Heart right ventricle (tissue), 16 donors: ENCODE measurements around the gene EXD3. TPM values are rescaled to one million over a fixed set of nuclear protein-coding genes. Genes with fewer than 3 reads are reported as not detected.
A peak's percentile ranks its signal among the peaks of the same experiment; 100 is the strongest.
"Not testable (repeated sequence)": the region's sequence is repeated elsewhere in the genome, so short reads cannot be mapped to it uniquely, and the experiment has no call there.

Source experiments
- ATAC-seq, 8 donors: fragments of 200-7000 bp; cut with Tn5 transposase; one replicate each; pipeline ENCODE4 v1.9.1; 2020; ENCODE audit warnings: mild to moderate bottlenecking in 8 of 8, moderate library complexity in 8 of 8, moderate number of reproducible peaks in 1 of 8
- DNase-seq, 2 donors: peaks; one replicate each; pipeline ENCODE4 v3.0.0-alpha.2; 2020
- H3K27ac ChIP-seq, 10 donors: fragments of 200-600 bp; sonication (generic) in 2 of 10; one replicate each; pipeline versions ENCODE4 v1.5.0 to v1.8.0; 2020 to 2022; ENCODE audit warnings: mild to moderate bottlenecking in 3 of 10
- H3K27me3 ChIP-seq, 7 donors: fragments of 200-600 bp; one replicate each; pipeline ENCODE4 v1.8.0; 2021 to 2022; ENCODE audit warnings: mild to moderate bottlenecking in 2 of 7
- H3K36me3 ChIP-seq, 9 donors: fragments of 200-600 bp; sonication (generic) in 1 of 9; one replicate each; pipeline versions ENCODE4 v1.5.0 to v1.8.0; 2020 to 2022; ENCODE audit warnings: mild to moderate bottlenecking in 2 of 9
- H3K4me1 ChIP-seq, 9 donors: fragments of 200-600 bp; sonication (generic) in 1 of 9; one replicate each; pipeline versions ENCODE4 v1.5.0 to v1.8.0; 2020 to 2022; ENCODE audit warnings: mild to moderate bottlenecking in 4 of 9
- H3K4me3 ChIP-seq, 10 donors: fragments of 200-600 bp; sonication (generic) in 2 of 10; one replicate each; pipeline versions ENCODE4 v1.5.0 to v1.8.0; 2020 to 2022; ENCODE audit warnings: mild to moderate bottlenecking in 7 of 10, moderate library complexity in 2 of 10
- H3K9me3 ChIP-seq, 11 donors: fragments of 200-600 bp in 10 of 11; sonication (generic) in 2 of 11; one replicate each; pipeline versions ENCODE4 v1.5.0 to v1.8.0; 2013 to 2022; ENCODE audit warnings: mild to moderate bottlenecking in 2 of 11, control low read depth in 1 of 11, moderate library complexity in 1 of 11
- CTCF ChIP-seq, 9 donors: fragments of 200-600 bp; sonication (generic) in 2 of 9; IDR thresholded peaks; one replicate each; pipeline versions ENCODE4 v1.5.0 to v1.8.0; 2021 to 2022; ENCODE audit warnings: antibody characterized with exemption in 9 of 9, mild to moderate bottlenecking in 5 of 9, moderate library complexity in 1 of 9
- WGBS, 2 donors: extraction: QIAGEN DNeasy Blood & Tissue Kit; methylation state at CpG; one replicate each; pipeline ENCODE4 v1.1.7; 2013; ENCODE audit warnings: inconsistent platforms in 1 of 2; 5-methylcytosine and 5-hydroxymethylcytosine counted together
- intact Hi-C, 10 donors: fragments of 100-400 bp; cut with DNase I; formaldehyde crosslinking; loops; one replicate each; pipeline versions ENCODE4 v1.11.1 to v1.14.2; 2022
- microRNA-seq, 2 donors: library from miRNA; unstranded; fragments of <30 nt; microRNA quantifications; one replicate each; pipeline ENCODE4 v1.2.0, GENCODE V29; 2021
- polyA plus RNA-seq, 2 donors: library from polyadenylated mRNA; stranded (reverse); fragments of 200-250 nt; gene quantifications; one replicate each; pipeline ENCODE4 v1.2.3, GENCODE V29; 2013
- total RNA-seq, 10 donors: library from RNA; stranded (reverse); fragmentation: NEBNext Ultra II Directional in 3 of 10; extraction: Animal tissue kit (Norgen Biotek cat#: 25700) in 3 of 10; gene quantifications; one replicate each; pipeline versions ENCODE4 v1.2.1 to v1.2.4, GENCODE V29; 2021 to 2023
- donor health status: Arrhythmogenic right ventricular cardiomyopathy.
- donor health status: ischemic (EF 13 %, LVEDD 7.1; RV severe dilation, severe dysfunction).
- donor health status: healthy with polysubstance abuse.
- donor health status: DM: no; HTN: yes; CAD: no.
- donor health status: DM: no; HTN: no; CAD: no.
- donor health status: ischemic (EF 25% LVEDD 6.9; RV normal size, moderate dysfunction).
- donor health status: ischemic (EF 25% LVEDD 5.7; RV mildly dilated, moderate dysfunction).
- donor health status: healthy.
- donor health status: DM: yes; HTN: yes; CAD: no.
- donor health status: Ischemic cardiomyopathy.
- donor health status: ischemic (EF 35%, LVEDD 5.7; RV mildly dilated, moderate dysfunction).
- donor health status: nonischemic (EF 11% LVEDD 7.7; RV severe dilation, severe dysfunction).
- donor health status: DM: yes; HTN: yes; CAD: no.
- donor health status: PGD.
- donor health status: ischemic (EF 29% LVEDD 5.4; RV normal size, mild dysfunction).
- donor health status: nonischemic (EF 23%, LVEDD 6.1; RV moderate dilation, normal function).

Gene EXD3
- total and polyA plus RNA-seq, 12 donors: 5.8 to 33.0 (median 9.2) TPM

- Histone ChIP-seq H3K4me1 (peaks cover 0 to 27% (median 15%) of the 10 kb centered on the region in 9 donors), H3K9me3 (no peaks in the 10 kb centered on the region), H3K27me3 (no peaks in the 10 kb centered on the region), H3K4me3 (no peak overlapping the region), H3K36me3 (peaks cover 0 to 79% (median 31%) of the 10 kb centered on the region in 9 donors), H3K27ac (no peak overlapping the region)
- 82 to 89% methylated on average over 10 of the region's 10 CpGs for WGBS, 2 donors
- intact Hi-C loops: no loop called here
- ATAC-seq (peak in 1 of 8 donors; percentile 11), DNase-seq (peak in 1 of 2 donors; percentile 5)
- no peak for TF ChIP-seq CTCF (IDR thresholded peaks at IDR 0.05)
These were observed 159.5 kb downstream of the EXD3 start for GRCh38 chr9:137263506-137263905.

- TF ChIP-seq CTCF (IDR thresholded peaks at IDR 0.05): no peak
- Histone ChIP-seq H3K36me3 (peaks cover 0 to 79% (median 35%) of the 10 kb centered on the region in 9 donors), H3K4me3 (no peak overlapping the region), H3K4me1 (peaks cover 0 to 21% (median 9%) of the 10 kb centered on the region in 9 donors), H3K9me3 (no peaks in the 10 kb centered on the region), H3K27ac (no peak overlapping the region), H3K27me3 (no peaks in the 10 kb centered on the region)
- intact Hi-C loops: no loop called here
- 89 to 95% methylated on average over 24 of the region's 24 CpGs for WGBS, 2 donors
- peak in 1 of 2 donors; percentile 15 for DNase-seq
- peak in 2 of 8 donors; percentile 18 to 26 for ATAC-seq
These were observed 160.1 kb downstream of the EXD3 start for GRCh38 chr9:137262909-137263285.

- H3K36me3 ChIP-seq: peaks cover 0 to 79% (median 35%) of the 10 kb centered on the region in 9 donors
- not testable (repeated sequence) for H3K27me3 ChIP-seq
These were observed 160.6 kb downstream of the EXD3 start for GRCh38 chr9:137262173-137262908.

More at GRCh38 chr9:137262173-137262908, 160.6 kb downstream of the EXD3 start:
- peaks cover 0 to 15% (median 4%) of the 10 kb centered on the region in 9 donors for H3K4me1 ChIP-seq
- H3K9me3 ChIP-seq, intact Hi-C loops, H3K27ac ChIP-seq, H3K4me3 ChIP-seq, ATAC-seq: not testable (repeated sequence)
- peak; percentile 19 to 62 (median 57) for TF ChIP-seq CTCF (IDR thresholded peaks at IDR 0.05)
- WGBS, 2 donors: 30 to 31% methylated on average over 14 to 15 of the region's 15 CpGs
- DNase-seq: peak in 1 of 2 donors; percentile 45

Small RNAs within 50 kb of the gene (microRNA-seq; reads per million reads assigned to microRNA genes)
- 0 to 0.60 reads per million in 2 donors for gene MIR7114

Other genes starting within 250 kb of the EXD3 start
- gene ANAPC2, start 234.6 kb downstream of the EXD3 start, total RNA-seq: 10 to 100 TPM; 24.6 to 44.8 (median 27.7) TPM
- gene ANAPC2, start 234.6 kb downstream of the EXD3 start, polyA plus RNA-seq: 10 to 100 TPM; 23.7 to 69.6 TPM
- 10 to 100 TPM; 47.3 to 73.5 (median 56.7) TPM for gene SSNA1, start 234.5 kb downstream of the EXD3 start, total RNA-seq
- gene SSNA1, start 234.5 kb downstream of the EXD3 start, polyA plus RNA-seq: 100 to 1,000 TPM; 146 to 168 TPM
- gene TPRN, start 222.4 kb downstream of the EXD3 start, total RNA-seq: 10 to 100 TPM; 10.2 to 31.5 (median 21.7) TPM
- gene TPRN, start 222.4 kb downstream of the EXD3 start, polyA plus RNA-seq: 10 to 100 TPM; 12.0 to 14.5 TPM
- gene TMEM203, start 217.5 kb downstream of the EXD3 start, total RNA-seq: 10 to 100 TPM; 36.4 to 46.2 (median 41.7) TPM
- 10 to 100 TPM; 39.4 to 51.2 TPM for gene TMEM203, start 217.5 kb downstream of the EXD3 start, polyA plus RNA-seq
- 10 to 100 TPM in 1 of 10 donors, 1 to 10 TPM in 9; 4.6 to 10.1 (median 5.4) TPM for gene NDOR1, start 217.5 kb downstream of the EXD3 start, total RNA-seq
- gene NDOR1, start 217.5 kb downstream of the EXD3 start, polyA plus RNA-seq: 10 to 100 TPM in 1 of 2 donors, 1 to 10 TPM in 1; 6.5 to 10.6 TPM
- gene RNF208, start 200.9 kb downstream of the EXD3 start, total RNA-seq: 10 to 100 TPM; 20.7 to 34.5 (median 24.1) TPM
- 10 to 100 TPM; 14.2 to 83.8 TPM for gene RNF208, start 200.9 kb downstream of the EXD3 start, polyA plus RNA-seq
- under 1 TPM in 6 of 10 donors, not detected in 4; 0.21 to 0.71 (median 0.37) TPM for gene CYSRT1, start 198.0 kb downstream of the EXD3 start, total RNA-seq
- gene CYSRT1, start 198.0 kb downstream of the EXD3 start, polyA plus RNA-seq: under 1 TPM; 0.19 to 0.59 TPM
- gene RNF224, start 195.7 kb downstream of the EXD3 start, total RNA-seq: under 1 TPM in 1 of 10 donors, not detected in 9; 0.14 TPM
- not detected for gene RNF224, start 195.7 kb downstream of the EXD3 start, polyA plus RNA-seq
- not detected for gene SLC34A3, start 192.3 kb downstream of the EXD3 start, total RNA-seq
- gene SLC34A3, start 192.3 kb downstream of the EXD3 start, polyA plus RNA-seq: not detected
- gene TUBB4B, start 181.9 kb downstream of the EXD3 start, total RNA-seq: 100 to 1,000 TPM; 211 to 495 (median 330) TPM
- 100 to 1,000 TPM; 522 to 992 TPM for gene TUBB4B, start 181.9 kb downstream of the EXD3 start, polyA plus RNA-seq
- gene STPG3, start 171.9 kb downstream of the EXD3 start, total RNA-seq: under 1 TPM in 3 of 10 donors, not detected in 7; 0.24 to 0.32 (median 0.32) TPM
- under 1 TPM in 1 of 2 donors, not detected in 1; 0.44 TPM for gene STPG3, start 171.9 kb downstream of the EXD3 start, polyA plus RNA-seq
- 10 to 100 TPM; 31.6 to 47.1 (median 39.2) TPM for gene NELFB, start 167.8 kb downstream of the EXD3 start, total RNA-seq
- 10 to 100 TPM; 31.5 to 52.9 TPM for gene NELFB, start 167.8 kb downstream of the EXD3 start, polyA plus RNA-seq
- gene TOR4A, start 145.4 kb downstream of the EXD3 start, total RNA-seq: 10 to 100 TPM; 15.2 to 21.5 (median 16.8) TPM
- 10 to 100 TPM in 1 of 2 donors, 1 to 10 TPM in 1; 4.7 to 11.5 TPM for gene TOR4A, start 145.4 kb downstream of the EXD3 start, polyA plus RNA-seq
- gene NRARP, start 120.9 kb downstream of the EXD3 start, total RNA-seq: 10 to 100 TPM in 7 of 10 donors, 1 to 10 TPM in 3; 2.6 to 20.8 (median 11.7) TPM
- gene NRARP, start 120.9 kb downstream of the EXD3 start, polyA plus RNA-seq: 1 to 10 TPM; 2.0 to 5.4 TPM
- gene NOXA1, start 231 bp upstream of the EXD3 start, total RNA-seq: 1 to 10 TPM; 2.5 to 5.3 (median 3.0) TPM
- gene NOXA1, start 231 bp upstream of the EXD3 start, polyA plus RNA-seq: 10 to 100 TPM in 1 of 2 donors, under 1 TPM in 1; 0.62 to 10.6 TPM
- not detected for gene ENTPD8, start 18.2 kb upstream of the EXD3 start, total RNA-seq
- under 1 TPM; 0.03 to 0.15 TPM for gene ENTPD8, start 18.2 kb upstream of the EXD3 start, polyA plus RNA-seq
- 10 to 100 TPM in 4 of 10 donors, 1 to 10 TPM in 6; 5.3 to 17.0 (median 9.0) TPM for gene NSMF, start 36.2 kb upstream of the EXD3 start, total RNA-seq
- gene NSMF, start 36.2 kb upstream of the EXD3 start, polyA plus RNA-seq: 10 to 100 TPM; 18.3 to 29.3 TPM
- gene PNPLA7, start 127.2 kb upstream of the EXD3 start, total RNA-seq: 10 to 100 TPM in 5 of 10 donors, 1 to 10 TPM in 5; 6.6 to 13.0 (median 9.4) TPM
- 10 to 100 TPM in 1 of 2 donors, under 1 TPM in 1; 0.83 to 22.6 TPM for gene PNPLA7, start 127.2 kb upstream of the EXD3 start, polyA plus RNA-seq
- gene MRPL41, start 128.7 kb upstream of the EXD3 start, total RNA-seq: 100 to 1,000 TPM; 133 to 348 (median 203) TPM
- gene MRPL41, start 128.7 kb upstream of the EXD3 start, polyA plus RNA-seq: 1,000 to 10,000 TPM in 1 of 2 donors, 100 to 1,000 TPM in 1; 317 to 1,052 TPM
- gene DPH7, start 155.8 kb upstream of the EXD3 start, total RNA-seq: 10 to 100 TPM; 11.7 to 20.3 (median 17.8) TPM
- 10 to 100 TPM; 16.8 to 51.4 TPM for gene DPH7, start 155.8 kb upstream of the EXD3 start, polyA plus RNA-seq
- gene ZMYND19, start 167.3 kb upstream of the EXD3 start, total RNA-seq: 10 to 100 TPM in 3 of 10 donors, 1 to 10 TPM in 7; 8.0 to 14.3 (median 8.9) TPM
- gene ZMYND19, start 167.3 kb upstream of the EXD3 start, polyA plus RNA-seq: 10 to 100 TPM; 13.9 to 22.3 TPM
- 10 to 100 TPM; 10.3 to 20.3 (median 14.1) TPM for gene ARRDC1, start 182.5 kb upstream of the EXD3 start, total RNA-seq
- gene ARRDC1, start 182.5 kb upstream of the EXD3 start, polyA plus RNA-seq: 10 to 100 TPM; 28.3 to 93.1 TPM
- gene EHMT1, start 195.8 kb upstream of the EXD3 start, total RNA-seq: 10 to 100 TPM; 26.4 to 39.7 (median 31.1) TPM
- 10 to 100 TPM; 19.6 to 45.1 TPM for gene EHMT1, start 195.8 kb upstream of the EXD3 start, polyA plus RNA-seq